K562 (cell line): ENCODE results near the gene MAZ. TPM values are rescaled to one million over a fixed set of nuclear protein-coding genes. Genes with fewer than 3 reads are reported as not detected.

Experiments used
- DPF2 ChIP-seq: fragments of 450-650 bp; IDR thresholded peaks from 2 replicates; pipeline ENCODE4 v1.6.1; 2016
- ERF ChIP-seq: fragments of 450-650 bp; formaldehyde crosslinking; IDR thresholded peaks from 2 replicates; pipeline ENCODE4 v1.4.0; 2020; ENCODE audit warnings: mild to moderate bottlenecking, mixed read lengths
- FOXP1 ChIP-seq: sonication (generic); formaldehyde crosslinking; IDR thresholded peaks from 2 replicates; pipeline ENCODE4 v1.8.0; 2022; ENCODE audit warnings: mild to moderate bottlenecking, missing genetic modification reagents
- GTF2B ChIP-seq: IDR thresholded peaks from 2 replicates; pipeline ENCODE4 v1.6.1; 2011; ENCODE audit not compliant: insufficient read length; ENCODE audit errors: extremely low read depth
- HDAC6 ChIP-seq: IDR thresholded peaks from 2 replicates; pipeline ENCODE4 v1.6.1; 2012; ENCODE audit warnings: low read depth, mild to moderate bottlenecking, control low read depth, inconsistent platforms, low read length, moderate library complexity
- HMGXB4 ChIP-seq: sonication (generic); formaldehyde crosslinking; IDR thresholded peaks from 2 replicates; pipeline ENCODE4 v1.8.1; 2023; ENCODE audit warnings: mild to moderate bottlenecking, missing genetic modification reagents
- ID3 ChIP-seq, 2 experiments: fragments of 250-450 bp in 1 of 2; fragments of 450-650 bp in 1 of 2; sonication (Bioruptor Pico) in 1 of 2; IDR thresholded peaks; 2 replicates each; pipeline versions ENCODE4 v1.6.1 to v1.8.0; 2016 to 2021; ENCODE audit warnings: mild to moderate bottlenecking in 2 of 2, moderate library complexity in 2 of 2, missing compliant biosample characterization in 1 of 2, missing genetic modification characterization in 1 of 2
- MEIS2 ChIP-seq: fragments of 450-650 bp; IDR thresholded peaks from 2 replicates; pipeline ENCODE4 v1.6.1; 2014; ENCODE audit warnings: mild to moderate bottlenecking; ENCODE audit not compliant: partially characterized antibody
- POLR2H ChIP-seq: IDR thresholded peaks from 2 replicates; pipeline ENCODE4 v1.6.1; 2016; ENCODE audit warnings: missing genetic modification characterization, low read depth, mild to moderate bottlenecking, control low read depth, missing compliant biosample characterization, moderate library complexity
- SMARCC2 ChIP-seq: fragments of 450-650 bp; IDR thresholded peaks from 2 replicates; pipeline ENCODE4 v1.6.1; 2017; ENCODE audit warnings: antibody characterized with exemption, moderate library complexity, mild to moderate bottlenecking, low read depth
- TAF7 ChIP-seq: fragments of 450-650 bp; IDR thresholded peaks from 2 replicates; pipeline ENCODE4 v1.6.1; 2016; ENCODE audit warnings: missing genetic modification characterization, missing compliant biosample characterization
- TCF3 ChIP-seq: sonication (generic); formaldehyde crosslinking; IDR thresholded peaks from 2 replicates; pipeline ENCODE4 v1.4.0; 2020; ENCODE audit warnings: mild to moderate bottlenecking, missing genetic modification reagents
- TRIM24 ChIP-seq, 2 experiments: fragments of 450-650 bp; IDR thresholded peaks; 2 replicates each; pipeline ENCODE4 v1.6.1; 2016
- YBX1 ChIP-seq: fragments of 450-650 bp; IDR thresholded peaks from 2 replicates; pipeline ENCODE4 v1.7.1; 2016; ENCODE audit warnings: mild to moderate bottlenecking
- ZC3H11A ChIP-seq: IDR thresholded peaks from 2 replicates; pipeline ENCODE4 v1.6.1; 2012; ENCODE audit warnings: low read depth, low read length, improper control_type of control experiment
- ZFPM2 ChIP-seq: fragments of 250-450 bp; sonication (Bioruptor Pico); IDR thresholded peaks from 2 replicates; pipeline ENCODE4 v1.5.1; 2022; ENCODE audit warnings: mild to moderate bottlenecking
- ZNF324 ChIP-seq: fragments of 250-450 bp; sonication (Bioruptor Pico); IDR thresholded peaks from 2 replicates; pipeline ENCODE4 v1.4.0; 2020; ENCODE audit warnings: mild to moderate bottlenecking
- polyA plus RNA-seq, 8 experiments: library from polyadenylated mRNA; depleted of rRNA in 4 of 8; stranded (reverse) in 5 of 8; unstranded in 3 of 8; fragments of >200 nt; fragmentation: Nextera tagmentation in 2 of 8; fragmentation: Illumina TruSeq in 1 of 8; extraction: Ambion mirVana in 2 of 8; extraction: Trizol in 1 of 8; gene quantifications; 2 replicates each; pipeline versions ENCODE4 v1.2.1 to v1.2.3, GENCODE V29; 2011 to 2014; ENCODE audit warnings: inconsistent platforms in 1 of 8, missing spikeins in 1 of 8
- total RNA-seq, 7 experiments: library from RNA; depleted of rRNA in 6 of 7; stranded (reverse); fragments of >200 nt in 6 of 7; fragmentation: Illumina TruSeq in 2 of 7; extraction: Trizol in 2 of 7; gene quantifications; 2 replicates each; pipeline versions ENCODE4 v1.2.1 to v1.2.3, GENCODE V29; 2011 to 2021; ENCODE audit warnings: low replicate concordance in 1 of 7
- TF ChIP-seq, protein P1 (sequence below): fragments of 450-650 bp; IDR thresholded peaks from 2 replicates; pipeline ENCODE4 v1.6.1; 2017; ENCODE audit warnings: antibody characterized with exemption
- TF ChIP-seq, protein P2 (sequence below): fragments of 150-350 bp; IDR thresholded peaks from 2 replicates; pipeline ENCODE4 v1.6.1; 2014; ENCODE audit warnings: low read depth, mild to moderate bottlenecking, low read length, borderline replicate concordance

Gene MAZ
- total and polyA plus RNA-seq, 9 of the 15 experiments (the other 6 are each of a cell fraction or from before 2014, with no cell fraction given): 45.4 to 532 (median 250) TPM

GRCh38 chr16:29790183-29790948 lies 16.0 kb upstream of the MAZ start, which contains the start of gene KIF22 (continued):
- TF ChIP-seq, protein P1, sequence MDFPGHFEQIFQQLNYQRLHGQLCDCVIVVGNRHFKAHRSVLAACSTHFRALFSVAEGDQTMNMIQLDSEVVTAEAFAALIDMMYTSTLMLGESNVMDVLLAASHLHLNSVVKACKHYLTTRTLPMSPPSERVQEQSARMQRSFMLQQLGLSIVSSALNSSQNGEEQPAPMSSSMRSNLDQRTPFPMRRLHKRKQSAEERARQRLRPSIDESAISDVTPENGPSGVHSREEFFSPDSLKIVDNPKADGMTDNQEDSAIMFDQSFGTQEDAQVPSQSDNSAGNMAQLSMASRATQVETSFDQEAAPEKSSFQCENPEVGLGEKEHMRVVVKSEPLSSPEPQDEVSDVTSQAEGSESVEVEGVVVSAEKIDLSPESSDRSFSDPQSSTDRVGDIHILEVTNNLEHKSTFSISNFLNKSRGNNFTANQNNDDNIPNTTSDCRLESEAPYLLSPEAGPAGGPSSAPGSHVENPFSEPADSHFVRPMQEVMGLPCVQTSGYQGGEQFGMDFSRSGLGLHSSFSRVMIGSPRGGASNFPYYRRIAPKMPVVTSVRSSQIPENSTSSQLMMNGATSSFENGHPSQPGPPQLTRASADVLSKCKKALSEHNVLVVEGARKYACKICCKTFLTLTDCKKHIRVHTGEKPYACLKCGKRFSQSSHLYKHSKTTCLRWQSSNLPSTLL: no peak
- TF ChIP-seq, protein P2, sequence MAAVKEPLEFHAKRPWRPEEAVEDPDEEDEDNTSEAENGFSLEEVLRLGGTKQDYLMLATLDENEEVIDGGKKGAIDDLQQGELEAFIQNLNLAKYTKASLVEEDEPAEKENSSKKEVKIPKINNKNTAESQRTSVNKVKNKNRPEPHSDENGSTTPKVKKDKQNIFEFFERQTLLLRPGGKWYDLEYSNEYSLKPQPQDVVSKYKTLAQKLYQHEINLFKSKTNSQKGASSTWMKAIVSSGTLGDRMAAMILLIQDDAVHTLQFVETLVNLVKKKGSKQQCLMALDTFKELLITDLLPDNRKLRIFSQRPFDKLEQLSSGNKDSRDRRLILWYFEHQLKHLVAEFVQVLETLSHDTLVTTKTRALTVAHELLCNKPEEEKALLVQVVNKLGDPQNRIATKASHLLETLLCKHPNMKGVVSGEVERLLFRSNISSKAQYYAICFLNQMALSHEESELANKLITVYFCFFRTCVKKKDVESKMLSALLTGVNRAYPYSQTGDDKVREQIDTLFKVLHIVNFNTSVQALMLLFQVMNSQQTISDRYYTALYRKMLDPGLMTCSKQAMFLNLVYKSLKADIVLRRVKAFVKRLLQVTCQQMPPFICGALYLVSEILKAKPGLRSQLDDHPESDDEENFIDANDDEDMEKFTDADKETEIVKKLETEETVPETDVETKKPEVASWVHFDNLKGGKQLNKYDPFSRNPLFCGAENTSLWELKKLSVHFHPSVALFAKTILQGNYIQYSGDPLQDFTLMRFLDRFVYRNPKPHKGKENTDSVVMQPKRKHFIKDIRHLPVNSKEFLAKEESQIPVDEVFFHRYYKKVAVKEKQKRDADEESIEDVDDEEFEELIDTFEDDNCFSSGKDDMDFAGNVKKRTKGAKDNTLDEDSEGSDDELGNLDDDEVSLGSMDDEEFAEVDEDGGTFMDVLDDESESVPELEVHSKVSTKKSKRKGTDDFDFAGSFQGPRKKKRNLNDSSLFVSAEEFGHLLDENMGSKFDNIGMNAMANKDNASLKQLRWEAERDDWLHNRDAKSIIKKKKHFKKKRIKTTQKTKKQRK: no peak
- TF ChIP-seq YBX1 (no peak), GTF2B (no peak), TRIM24 (IDR thresholded peaks at IDR 0.05) (peak in 1 of 2 experiments; percentile 98; a peak in 2 of 4 replicates), MEIS2 (peak; percentile 93), HMGXB4 (CRISPR knock-in tag) (no peak; the same call in 1 of the 2 replicates), HDAC6 (no peak), ID3 (CRISPR knock-in tag; IDR thresholded peaks at IDR 0.05) (no peak), ID3 (tag; IDR thresholded peaks at IDR 0.05) (peak; percentile 74), SMARCC2 (peak; percentile 59), ZFPM2 (CRISPR knock-in tag) (0 out of 2 replicates have a peak, but pooled peaks have one; percentile 78), TAF7 (peak; percentile 87), POLR2H (tag) (peak; percentile 69), ZC3H11A (no peak; the same call in 1 of the 2 replicates), TCF3 (CRISPR knock-in tag) (peak; percentile 4; the same call in 1 of the 2 replicates), FOXP1 (CRISPR knock-in tag) (peak; percentile 79), ERF (CRISPR knock-in tag) (peak; percentile 35; the same call in 1 of the 2 replicates), ZNF324 (CRISPR knock-in tag) (0 out of 2 replicates have a peak, but pooled peaks have one; percentile 7), DPF2 (peak; percentile 28; the same call in 1 of the 2 replicates)
